Tibial nerve (tissue), 4 donors: ENCODE measurements around the gene EMC8.

ENCODE experiments used
- EP300 ChIP-seq, 2 donors: sonication (generic); formaldehyde crosslinking; IDR thresholded peaks; one replicate each; pipeline ENCODE4 v1.6.1; 2017; ENCODE audit warnings: antibody characterized with exemption in 2 of 2, mild to moderate bottlenecking in 1 of 2
- POLR2A ChIP-seq, 2 donors: fragments of 450-650 bp; IDR thresholded peaks; one replicate each; pipeline ENCODE4 v1.6.1; 2017; ENCODE audit warnings: antibody characterized with exemption in 2 of 2, mild to moderate bottlenecking in 2 of 2, moderate library complexity in 2 of 2
- TF ChIP-seq, protein P1 (sequence below), 5 experiments: fragments of 200-600 bp in 3 of 5; fragments of 450-650 bp in 2 of 5; sonication (generic) in 3 of 5; IDR thresholded peaks; one replicate each; pipeline ENCODE4 v1.5.1; 2016 to 2019; ENCODE audit warnings: antibody characterized with exemption in 5 of 5, mild to moderate bottlenecking in 3 of 5, moderate library complexity in 2 of 5

GRCh38 chr16:85828166-85828565 lies 28.8 kb upstream of the EMC8 start:
- TF ChIP-seq EP300 (IDR thresholded peaks at IDR 0.05) (no peak), POLR2A (IDR thresholded peaks at IDR 0.05) (no peak)
- TF ChIP-seq, protein P1, sequence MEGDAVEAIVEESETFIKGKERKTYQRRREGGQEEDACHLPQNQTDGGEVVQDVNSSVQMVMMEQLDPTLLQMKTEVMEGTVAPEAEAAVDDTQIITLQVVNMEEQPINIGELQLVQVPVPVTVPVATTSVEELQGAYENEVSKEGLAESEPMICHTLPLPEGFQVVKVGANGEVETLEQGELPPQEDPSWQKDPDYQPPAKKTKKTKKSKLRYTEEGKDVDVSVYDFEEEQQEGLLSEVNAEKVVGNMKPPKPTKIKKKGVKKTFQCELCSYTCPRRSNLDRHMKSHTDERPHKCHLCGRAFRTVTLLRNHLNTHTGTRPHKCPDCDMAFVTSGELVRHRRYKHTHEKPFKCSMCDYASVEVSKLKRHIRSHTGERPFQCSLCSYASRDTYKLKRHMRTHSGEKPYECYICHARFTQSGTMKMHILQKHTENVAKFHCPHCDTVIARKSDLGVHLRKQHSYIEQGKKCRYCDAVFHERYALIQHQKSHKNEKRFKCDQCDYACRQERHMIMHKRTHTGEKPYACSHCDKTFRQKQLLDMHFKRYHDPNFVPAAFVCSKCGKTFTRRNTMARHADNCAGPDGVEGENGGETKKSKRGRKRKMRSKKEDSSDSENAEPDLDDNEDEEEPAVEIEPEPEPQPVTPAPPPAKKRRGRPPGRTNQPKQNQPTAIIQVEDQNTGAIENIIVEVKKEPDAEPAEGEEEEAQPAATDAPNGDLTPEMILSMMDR (IDR thresholded peaks at IDR 0.05), result no peak
